ENCODE data around the gene ATG13.

ATG13 gene

GRCh38 chr11:46593550-46594373 lies 23.6 kb upstream of the ATG13 start, which contains the start of gene AMBRA1:
TSS of gene AMBRA1 (minus strand) at chr11:46594023. CDS start at chr11:46548380, 45,643 bp downstream.
- Histone ChIP-seq H3K4me1 (ENCODE audit: control insufficient read depth, insufficient read depth, low read length) (peaks cover 4% of the 10 kb centered on the region; the same call in 1 of the 2 replicates), H3K27ac (ENCODE audit: extremely low read depth, low read depth, low read length) (peak within 1 kb of the TSS; percentile 75), H3K36me3 (ENCODE audit: control insufficient read depth in 2 of 2, insufficient read depth in 1 of 2, low read length in 2 of 2) (no peaks in the 10 kb centered on the region), H3K9me3 (ENCODE audit: control insufficient read depth, insufficient read depth, low read depth, low read length) (no peaks in the 10 kb centered on the region), H3K4me3 (ENCODE audit: low read depth, low read length) (peak within 1 kb of the TSS; percentile 88)
- ChIA-PET CTCF (interaction anchor here (0.7 to 0.9 kb wide), 3 partner anchors 25 to 670 kb away, joined by 3 read pairs; no protein-coding TSS in a partner anchor), POLR2A (interaction anchor here (0.6 to 1.7 kb wide), 11 partner anchors 13 to 250 kb away, joined by 3 to 13 read pairs (median 5); partner anchors contain the start of genes ARHGAP1, ATG13, HARBI1 and ZNF408)
- TF ChIP-seq ZNF24 (tag by site-specific recombination; IDR thresholded peaks at IDR 0.05) (0 out of 2 replicates have a peak, but pooled peaks have one; percentile 43), ZBTB26 (tag by site-specific recombination; optimal IDR thresholded peaks at IDR 0.05) (peak; percentile 30), ZNF664 (tag by site-specific recombination; IDR thresholded peaks at IDR 0.05) (no peak), ZNF280D (tag by site-specific recombination; IDR thresholded peaks at IDR 0.05) (no peak), ZNF112 (tag by site-specific recombination; IDR thresholded peaks at IDR 0.05) (no peak), ZNF211 (tag by site-specific recombination; IDR thresholded peaks at IDR 0.05; ENCODE audit: low read depth) (no peak), KLF16 (tag by site-specific recombination; IDR thresholded peaks at IDR 0.05) (no peak), ATF2 (tag by site-specific recombination; IDR thresholded peaks at IDR 0.05; ENCODE audit: low read depth) (no peak), ZNF18 (tag by site-specific recombination; IDR thresholded peaks at IDR 0.05) (no peak), ZNF558 (tag by site-specific recombination; IDR thresholded peaks at IDR 0.05) (no peak), ZFHX2 (tag by site-specific recombination; conservative IDR thresholded peaks at IDR 0.05) (peak; percentile 80), HOXA7 (CRISPR knock-in tag; IDR thresholded peaks at IDR 0.05; ENCODE audit: borderline replicate concordance) (no peak), ZBTB6 (tag by site-specific recombination; IDR thresholded peaks at IDR 0.05) (peak; percentile 85), ZNF155 (tag by site-specific recombination; IDR thresholded peaks at IDR 0.05) (no peak), ZNF292 (tag by site-specific recombination; IDR thresholded peaks at IDR 0.05; ENCODE audit: borderline replicate concordance, low read depth) (no peak), ZSCAN23 (tag by site-specific recombination; IDR thresholded peaks at IDR 0.05) (0 out of 2 replicates have a peak, but pooled peaks have one; percentile 16), ZNF10 (tag by site-specific recombination; IDR thresholded peaks at IDR 0.05) (peak; percentile 59; the same call in 1 of the 2 replicates), ZFP41 (tag by site-specific recombination; IDR thresholded peaks at IDR 0.05; ENCODE audit: borderline replicate concordance) (no peak), ZNF610 (tag by site-specific recombination; IDR thresholded peaks at IDR 0.05; ENCODE audit: borderline replicate concordance) (0 out of 2 replicates have a peak, but pooled peaks have one; percentile 43), ZNF48 (tag by site-specific recombination; IDR thresholded peaks at IDR 0.05) (no peak), BCL11B (tag by site-specific recombination; IDR thresholded peaks at IDR 0.05; ENCODE audit: low read depth) (no peak), ZNF560 (tag by site-specific recombination; IDR thresholded peaks at IDR 0.05; ENCODE audit: borderline replicate concordance) (0 out of 2 replicates have a peak, but pooled peaks have one; percentile 60), ZNF692 (tag by site-specific recombination; IDR thresholded peaks at IDR 0.05) (peak; percentile 42; the same call in 1 of the 2 replicates), MZF1 (tag by site-specific recombination; IDR thresholded peaks at IDR 0.05; ENCODE audit: borderline replicate concordance) (no peak), ZNF549 (tag by site-specific recombination; IDR thresholded peaks at IDR 0.05) (no peak), YY1 (tag by site-specific recombination; IDR thresholded peaks at IDR 0.05) (0 out of 2 replicates have a peak, but pooled peaks have one; percentile 35)

All from HEK293 (cell line).